Omental fat pad (tissue), 4 donors: Measurements from ENCODE around the gene ADGRB2. TPM values are rescaled to one million over a fixed set of nuclear protein-coding genes. Genes with fewer than 3 reads are reported as not detected.

Source experiments
- ATAC-seq: fragments of 150-250 bp; one replicate; pipeline ENCODE4 v1.9.1; 2016; ENCODE audit warnings: mild to moderate bottlenecking, moderate library complexity; ENCODE audit not compliant: low FRiP score
- DNase-seq: peaks from one replicate; pipeline ENCODE4 v3.0.0-alpha.2; 2019; ENCODE audit warnings: low spot score
- CTCF ChIP-seq, 3 donors: fragments of 450-650 bp; IDR thresholded peaks; one replicate each; pipeline ENCODE4 v1.5.1; 2016 to 2017; ENCODE audit warnings: antibody characterized with exemption in 3 of 3, mild to moderate bottlenecking in 3 of 3, moderate library complexity in 2 of 3
- small RNA-seq: library from RNA; depleted of rRNA; stranded (forward); fragments of <200 nt; gene quantifications from one replicate; pipeline ENCODE3, GENCODE V24; 2016
- total RNA-seq, 4 donors: library from RNA; depleted of rRNA; stranded (reverse); fragments of >200 nt; gene quantifications; one replicate each; pipeline ENCODE4 v1.1.0, GENCODE V29; 2016

Gene ADGRB2
- total RNA-seq, 4 donors from 2014 or later, result 0.79 to 7.5 (median 3.3) TPM

- no peak for ATAC-seq
- no peak for TF ChIP-seq CTCF (IDR thresholded peaks at IDR 0.05)
- no peak for DNase-seq
Measured at GRCh38 chr1:31681415-31681814, 82.7 kb downstream of the ADGRB2 start.

GRCh38 chr1:31679676-31680230 lies 84.4 kb downstream of the ADGRB2 start:
- DNase-seq, result no peak
- TF ChIP-seq CTCF (IDR thresholded peaks at IDR 0.05), result no peak
- no peak for ATAC-seq

- no peak for TF ChIP-seq CTCF (IDR thresholded peaks at IDR 0.05)
- DNase-seq (no peak), ATAC-seq (no peak)
Measured at GRCh38 chr1:31679091-31679490, 85.0 kb downstream of the ADGRB2 start.

- ATAC-seq, result no peak
- no peak for DNase-seq
- TF ChIP-seq CTCF (IDR thresholded peaks at IDR 0.05), result no peak
Measured at GRCh38 chr1:31678681-31679080, 85.5 kb downstream of the ADGRB2 start.

GRCh38 chr1:31677949-31678348 lies 86.2 kb downstream of the ADGRB2 start:
- DNase-seq (no peak), ATAC-seq (no peak)
- TF ChIP-seq CTCF (IDR thresholded peaks at IDR 0.05), result no peak

- no peak for TF ChIP-seq CTCF (IDR thresholded peaks at IDR 0.05)
- DNase-seq (no peak), ATAC-seq (no peak)
Measured at GRCh38 chr1:31677401-31677800, 86.7 kb downstream of the ADGRB2 start.

Small RNA genes lying within 50 kb of the gene (small RNA-seq; reads per million reads assigned to genes)
- gene MIR4254, result not detected

Other genes starting within 250 kb of the ADGRB2 start
- 100 to 1,000 TPM in 3 of 4 donors, 10 to 100 TPM in 1; 89.7 to 661 (median 197) TPM for gene TINAGL1, start 187.8 kb downstream of the ADGRB2 start, total RNA-seq
- 1 to 10 TPM in 1 of 4 donors, not detected in 3; 1.6 TPM for gene HCRTR1, start 146.7 kb downstream of the ADGRB2 start, total RNA-seq
- gene PEF1, start 119.5 kb downstream of the ADGRB2 start, total RNA-seq, result 10 to 100 TPM; 54.7 to 73.5 (median 67.3) TPM
- 10 to 100 TPM; 17.4 to 69.2 (median 21.7) TPM for gene COL16A1, start 60.3 kb downstream of the ADGRB2 start, total RNA-seq
- gene SPOCD1, start 51.7 kb upstream of the ADGRB2 start, total RNA-seq, result 10 to 100 TPM in 2 of 4 donors, under 1 TPM in 1, not detected in 1; 0.63 to 23.9 (median 23.2) TPM
- 100 to 1,000 TPM; 216 to 385 (median 283) TPM for gene PTP4A2, start 174.0 kb upstream of the ADGRB2 start, total RNA-seq
- gene KHDRBS1, start 249.5 kb upstream of the ADGRB2 start, total RNA-seq, result 10 to 100 TPM; 49.6 to 63.5 (median 57.2) TPM